CD4-positive, alpha-beta T cell treated with Interleukin-4 for 4 hours (primary cell): ENCODE data around the gene SIN3A.
"Not testable (repeated sequence)": the region's sequence is repeated elsewhere in the genome, so short reads cannot be mapped to it uniquely, and the experiment has no call there.

Experiments
- DNase-seq: peaks from one replicate; pipeline ENCODE4 v3.0.0-alpha.2; 2020

SIN3A gene

DNA sequence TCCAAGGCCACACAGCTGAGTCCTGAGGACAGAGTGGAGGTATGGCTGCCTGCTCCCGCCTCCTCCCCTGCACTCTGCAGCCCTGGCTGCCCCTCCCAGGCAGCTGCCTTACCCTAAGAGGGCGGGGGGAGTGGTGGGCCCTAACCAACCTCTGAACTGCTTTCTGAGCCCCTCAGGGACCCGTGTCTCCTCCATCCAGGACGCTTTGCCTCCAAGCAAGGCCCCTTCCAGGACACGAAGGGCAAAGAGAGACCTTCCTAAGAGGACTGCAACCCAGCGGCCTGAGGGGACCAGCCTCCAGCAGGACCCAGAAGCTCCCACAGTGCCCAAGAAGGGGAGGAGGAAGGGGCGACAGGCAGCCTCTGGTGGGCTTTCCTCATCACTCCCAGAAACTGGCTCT is 97.0 kb downstream of the SIN3A start:
- no peak for DNase-seq

DNA sequence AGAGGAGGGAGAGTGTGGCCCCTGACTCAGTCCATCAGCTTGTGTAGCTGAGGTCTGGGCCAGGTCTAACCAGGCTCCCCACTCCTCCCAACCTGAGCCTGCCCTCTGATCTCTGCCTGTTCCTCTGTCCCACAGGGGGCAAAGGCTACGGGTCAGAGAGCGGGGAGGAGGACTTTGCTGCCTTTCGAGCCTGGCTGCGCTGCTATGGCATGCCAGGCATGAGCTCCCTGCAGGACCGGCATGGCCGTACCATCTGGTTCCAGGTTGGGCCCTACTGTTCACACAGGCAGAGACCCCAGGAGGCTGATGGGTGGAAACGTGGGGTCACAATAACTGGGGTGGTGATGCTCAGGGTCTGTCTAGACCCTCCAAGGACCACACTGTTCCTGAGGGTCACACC is 97.9 kb downstream of the SIN3A start:
- no peak for DNase-seq

DNA sequence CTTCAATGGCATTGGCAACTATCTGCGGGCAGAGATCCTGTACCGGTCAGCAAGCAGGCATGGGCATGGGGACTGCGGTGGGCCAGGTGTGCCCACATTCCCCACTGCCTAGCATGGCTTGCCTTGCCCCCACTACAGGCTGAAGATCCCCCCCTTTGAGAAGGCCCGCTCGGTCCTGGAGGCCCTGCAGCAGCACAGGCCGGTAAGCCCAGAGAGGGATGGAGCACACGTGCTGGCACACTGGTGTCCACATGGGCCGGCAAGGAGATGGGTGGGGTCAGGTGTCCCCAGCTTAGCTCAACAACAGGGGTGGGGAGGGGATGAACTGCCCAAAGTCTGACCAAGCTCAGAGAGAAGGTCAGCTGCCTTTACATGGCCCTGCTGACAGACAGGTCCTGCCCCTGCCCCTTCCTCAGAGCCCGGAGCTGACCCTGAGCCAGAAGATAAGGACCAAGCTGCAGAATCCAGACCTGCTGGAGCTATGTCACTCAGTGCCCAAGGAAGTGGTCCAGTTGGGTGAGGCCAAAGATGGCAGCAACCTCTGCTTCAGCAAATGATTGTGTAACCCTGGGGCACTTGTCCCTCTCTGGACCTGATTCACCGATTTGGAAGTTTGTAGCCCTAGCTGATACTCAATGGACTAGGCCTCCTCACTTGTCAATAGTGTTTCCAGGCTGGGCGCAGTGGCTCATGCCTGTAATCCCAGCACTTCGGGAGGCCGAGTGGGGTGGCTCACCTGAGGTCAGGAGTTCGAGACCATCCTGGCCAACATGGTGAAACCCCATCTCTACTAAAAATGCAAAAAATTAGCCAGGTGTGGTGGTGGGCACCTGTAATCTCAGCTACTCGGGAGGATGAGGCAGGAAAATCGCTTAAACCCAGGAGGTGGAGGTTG is 99.1 kb downstream of the SIN3A start:
- DNase-seq: no peak

DNA sequence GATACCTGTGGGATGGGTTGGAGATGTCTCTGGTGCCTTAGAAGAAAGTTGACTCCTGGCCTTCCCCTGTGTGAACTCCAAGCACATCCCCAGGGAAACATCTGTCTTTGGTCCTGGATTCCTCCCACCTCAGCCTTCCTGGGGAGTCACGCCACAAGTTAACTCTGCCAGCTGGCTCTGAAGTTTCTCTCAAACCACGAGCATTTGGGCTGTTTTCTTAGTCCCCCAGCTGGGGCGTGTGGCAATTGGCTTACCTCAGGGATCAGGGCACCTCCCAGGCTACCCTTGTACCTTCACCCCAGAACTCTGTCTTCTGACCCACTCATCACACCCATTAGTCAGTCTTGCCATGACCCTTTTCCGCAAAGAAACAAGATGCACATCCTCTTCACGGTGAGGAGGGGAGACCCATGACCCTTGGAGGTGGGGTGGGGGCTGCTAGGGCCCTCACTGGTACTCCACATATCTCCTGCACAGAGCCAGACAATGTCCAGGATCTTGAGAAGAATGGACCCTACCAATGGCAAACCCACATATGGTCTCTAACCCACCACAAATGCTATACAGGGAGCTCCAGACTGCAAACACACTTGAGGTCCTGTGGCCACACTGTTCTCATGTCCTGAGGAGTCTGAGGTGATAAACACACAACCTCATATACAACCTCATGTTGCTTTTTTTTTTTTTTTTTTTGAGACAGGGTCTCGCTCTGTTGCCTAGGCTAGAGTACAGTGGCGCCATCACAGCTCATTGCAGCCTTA is 100.7 kb downstream of the SIN3A start:
- DNase-seq: no peak

DNA sequence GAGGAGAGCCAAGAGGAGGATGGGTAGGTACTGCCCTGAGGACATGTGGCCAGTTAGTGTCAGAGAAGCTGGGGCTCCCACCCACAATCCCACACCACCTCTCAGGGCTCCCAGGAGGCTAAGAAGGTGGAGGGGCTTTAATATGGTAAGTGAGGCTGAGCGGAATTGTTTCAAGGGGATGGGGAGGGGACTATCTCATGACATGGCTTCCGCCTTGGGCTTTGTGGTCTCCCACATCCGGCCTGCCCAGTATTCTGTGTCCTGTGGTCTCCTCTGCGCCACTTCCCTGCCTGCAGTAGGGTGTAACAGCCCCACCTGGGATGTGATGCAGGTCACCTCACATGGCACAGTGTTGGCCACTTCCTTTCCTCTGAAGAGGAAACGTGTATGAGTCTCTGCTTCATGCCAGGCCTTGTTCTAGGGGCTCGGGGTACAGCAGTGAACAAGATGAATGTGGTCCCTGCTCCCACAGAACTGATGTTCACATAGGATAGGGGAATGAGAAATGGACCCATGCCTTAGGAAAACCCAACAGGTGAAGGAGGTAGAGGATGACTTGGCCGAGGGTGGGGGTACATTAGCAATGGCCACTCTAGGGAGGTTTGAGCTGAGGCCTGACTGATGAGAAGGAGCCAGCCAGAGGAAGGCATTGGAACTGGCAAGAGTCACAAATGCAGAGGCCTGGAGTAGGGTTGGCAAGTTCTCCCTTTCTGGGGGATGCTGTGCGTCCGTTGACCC is 101.5 kb downstream of the SIN3A start:
- DNase-seq: peak; percentile 75

DNA sequence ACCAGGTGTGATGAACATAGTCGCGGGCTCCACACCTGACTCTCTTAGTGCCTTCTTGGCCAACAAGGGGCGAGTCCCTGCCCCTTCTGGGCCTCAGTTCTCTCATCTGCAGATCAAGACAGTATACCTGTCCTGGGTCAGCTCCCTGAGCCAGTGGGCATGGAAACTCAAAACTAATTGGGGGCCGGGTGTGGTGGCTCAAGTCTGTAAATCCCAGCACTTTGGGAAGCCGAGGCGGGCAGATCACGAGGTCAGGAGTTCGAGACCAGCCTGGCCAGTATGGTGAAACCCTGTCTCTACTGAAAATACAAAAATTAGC is 102.2 kb downstream of the SIN3A start:
- not testable (repeated sequence) for DNase-seq

DNA sequence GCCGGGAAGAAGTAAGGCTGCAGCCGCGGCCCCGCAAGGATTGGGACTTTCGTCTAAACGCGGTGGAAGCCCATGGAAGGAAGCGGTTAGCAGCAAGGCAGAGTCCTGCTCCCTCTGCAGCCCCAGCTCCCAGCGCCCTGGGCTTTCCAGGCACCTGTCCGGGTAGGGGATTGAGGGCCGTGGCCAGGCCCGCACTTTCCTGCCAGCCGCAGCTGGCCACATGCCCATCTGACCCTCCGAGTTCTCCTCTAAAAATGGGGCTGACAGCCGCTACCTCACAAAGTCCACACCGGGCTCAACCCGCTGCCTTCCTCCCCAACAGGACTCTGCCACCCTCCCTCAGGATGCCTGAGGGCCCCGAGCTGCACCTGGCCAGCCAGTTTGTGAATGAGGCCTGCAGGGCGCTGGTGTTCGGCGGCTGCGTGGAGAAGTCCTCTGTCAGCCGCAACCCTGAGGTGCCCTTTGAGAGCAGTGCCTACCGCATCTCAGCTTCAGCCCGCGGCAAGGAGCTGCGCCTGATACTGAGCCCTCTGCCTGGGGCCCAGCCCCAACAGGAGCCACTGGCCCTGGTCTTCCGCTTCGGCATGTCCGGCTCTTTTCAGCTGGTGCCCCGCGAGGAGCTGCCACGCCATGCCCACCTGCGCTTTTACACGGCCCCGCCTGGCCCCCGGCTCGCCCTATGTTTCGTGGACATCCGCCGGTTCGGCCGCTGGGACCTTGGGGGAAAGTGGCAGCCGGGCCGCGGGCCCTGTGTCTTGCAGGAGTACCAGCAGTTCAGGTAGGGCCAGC is 102.7 kb downstream of the SIN3A start:
- no peak for DNase-seq

DNA sequence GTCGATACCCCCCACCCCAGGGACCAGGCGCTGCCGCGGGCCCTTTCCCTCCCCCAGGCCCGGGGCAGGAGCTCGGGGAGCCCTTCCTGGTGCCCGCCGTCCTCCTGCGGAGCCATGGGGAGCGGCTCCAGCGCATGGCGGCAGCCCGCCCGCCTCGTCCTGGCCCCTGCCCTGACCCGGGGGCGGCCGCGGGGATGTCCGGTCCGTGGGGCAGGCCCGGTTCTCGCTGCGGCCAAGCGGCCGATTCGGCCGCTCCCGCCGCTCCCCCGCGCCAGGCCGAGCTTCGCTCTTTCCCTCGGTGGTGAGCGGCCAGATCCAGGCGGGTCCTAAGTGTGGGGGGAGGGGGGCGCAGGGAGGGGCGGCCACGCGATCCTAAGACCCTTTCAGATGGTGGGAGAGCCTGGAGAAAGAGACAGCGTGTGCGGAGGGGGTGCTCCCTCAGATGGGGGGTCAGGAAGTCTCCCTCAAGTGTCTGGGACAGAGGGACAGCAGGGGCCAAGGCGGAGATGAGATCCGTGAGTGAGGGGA is 103.4 kb downstream of the SIN3A start:
- no peak for DNase-seq

DNA sequence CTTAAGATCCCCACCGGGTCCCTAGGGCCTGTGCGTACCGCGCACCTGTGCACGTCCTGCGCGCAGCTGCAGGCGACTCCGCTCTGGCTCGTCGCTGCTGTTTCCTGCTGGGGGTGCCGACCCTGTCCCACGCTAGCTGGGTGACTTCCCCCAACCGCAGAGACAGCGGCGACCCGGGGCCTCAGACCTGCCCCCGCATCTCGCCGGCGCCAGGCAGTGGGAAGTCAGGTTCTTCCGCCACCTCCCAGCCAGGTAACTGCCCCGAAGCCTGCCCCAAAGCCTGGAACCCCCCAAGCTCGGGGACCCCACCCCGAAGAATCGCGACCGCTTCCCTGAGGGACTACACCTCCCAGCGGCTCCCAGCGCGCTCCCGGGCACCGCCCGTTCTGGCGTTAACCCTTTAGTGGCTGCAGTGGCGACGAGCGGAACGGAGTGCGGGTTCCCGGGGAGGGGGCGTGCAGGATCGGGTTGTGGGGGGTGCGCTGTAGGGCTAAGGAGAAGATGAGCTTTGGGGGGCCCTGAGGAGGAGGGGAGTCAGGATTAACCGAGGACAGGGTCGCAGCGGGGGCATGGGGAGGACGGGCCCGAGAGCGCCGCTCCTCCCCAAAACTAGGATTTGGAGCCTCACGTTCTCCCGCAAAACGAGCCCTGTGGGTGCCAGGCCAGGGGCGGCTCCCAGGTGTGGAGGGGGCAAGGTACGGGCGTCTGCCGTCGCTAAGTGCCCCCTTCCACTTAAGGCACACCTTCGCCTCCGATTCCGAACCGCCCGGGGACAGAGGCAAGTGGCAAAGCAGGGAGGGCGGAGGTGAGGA is 104.1 kb downstream of the SIN3A start:
- peak; percentile 38 for DNase-seq

DNA sequence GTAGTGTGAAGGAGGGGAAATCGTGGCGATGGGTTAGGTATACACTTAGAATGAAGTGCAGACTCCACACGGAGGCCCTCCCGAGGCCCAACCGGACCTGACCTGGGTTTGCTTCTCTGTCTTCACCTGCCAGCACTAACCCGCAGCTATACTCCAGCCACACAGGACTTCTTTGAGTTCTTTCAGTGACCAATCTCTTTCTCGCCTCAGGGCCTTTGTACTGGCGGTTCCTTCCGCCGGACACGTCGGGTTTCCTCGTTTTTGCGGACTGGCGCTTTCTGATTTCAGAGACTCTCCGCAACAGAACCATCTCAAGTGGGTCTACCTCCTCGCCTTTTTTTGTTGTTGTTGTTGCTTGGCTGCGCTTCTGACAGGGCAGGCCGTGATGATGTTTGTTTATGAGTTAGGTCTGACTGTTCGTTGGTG is 104.7 kb downstream of the SIN3A start, which contains the start of gene NEIL1:
Gene NEIL1, plus strand, starts transcription at position 244 of the 426 bp plus-strand sequence. CDS start 1,867 bp downstream, outside the sequence.
- DNase-seq: no peak

DNA sequence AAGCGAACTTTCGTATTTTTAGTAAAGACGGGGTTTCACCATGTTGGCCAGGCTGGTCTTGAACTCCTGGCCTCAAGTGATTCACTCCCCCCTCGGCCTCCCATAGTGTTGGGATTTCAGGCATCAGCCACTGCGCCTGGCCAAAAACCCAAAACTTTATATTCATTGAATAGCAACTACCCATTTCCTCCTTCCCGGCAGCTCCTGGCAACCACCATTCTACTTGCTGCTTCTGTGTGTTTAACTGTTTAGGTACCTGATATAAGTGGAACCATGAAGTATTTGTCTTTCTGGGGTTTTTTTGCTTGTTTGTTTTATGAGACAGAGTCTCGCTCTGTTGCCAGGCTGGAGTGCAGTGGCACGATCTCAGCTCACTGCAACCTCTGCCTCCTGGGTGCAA is 107.5 kb downstream of the SIN3A start:
- not testable (repeated sequence) for DNase-seq

DNA sequence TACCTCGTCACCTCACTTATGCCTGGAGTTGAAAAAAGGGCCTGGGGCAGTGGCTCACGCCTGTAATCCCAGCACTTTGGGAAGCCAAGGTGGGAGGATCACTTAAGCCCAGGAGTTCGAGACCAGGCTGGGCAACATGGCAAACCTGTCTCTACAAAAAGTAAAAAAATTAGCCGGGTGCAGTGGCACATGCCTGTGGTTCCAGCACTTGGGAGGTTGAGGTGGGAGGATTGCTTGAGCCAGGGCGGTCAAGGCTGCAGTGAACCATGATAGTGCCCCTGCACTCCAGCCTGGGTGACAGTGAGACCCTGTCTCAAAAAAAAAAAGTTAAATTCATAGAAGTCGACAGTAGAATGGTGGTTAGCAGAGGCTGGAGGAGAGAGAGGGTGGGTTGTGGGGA is 109.3 kb downstream of the SIN3A start:
- no peak for DNase-seq

DNA sequence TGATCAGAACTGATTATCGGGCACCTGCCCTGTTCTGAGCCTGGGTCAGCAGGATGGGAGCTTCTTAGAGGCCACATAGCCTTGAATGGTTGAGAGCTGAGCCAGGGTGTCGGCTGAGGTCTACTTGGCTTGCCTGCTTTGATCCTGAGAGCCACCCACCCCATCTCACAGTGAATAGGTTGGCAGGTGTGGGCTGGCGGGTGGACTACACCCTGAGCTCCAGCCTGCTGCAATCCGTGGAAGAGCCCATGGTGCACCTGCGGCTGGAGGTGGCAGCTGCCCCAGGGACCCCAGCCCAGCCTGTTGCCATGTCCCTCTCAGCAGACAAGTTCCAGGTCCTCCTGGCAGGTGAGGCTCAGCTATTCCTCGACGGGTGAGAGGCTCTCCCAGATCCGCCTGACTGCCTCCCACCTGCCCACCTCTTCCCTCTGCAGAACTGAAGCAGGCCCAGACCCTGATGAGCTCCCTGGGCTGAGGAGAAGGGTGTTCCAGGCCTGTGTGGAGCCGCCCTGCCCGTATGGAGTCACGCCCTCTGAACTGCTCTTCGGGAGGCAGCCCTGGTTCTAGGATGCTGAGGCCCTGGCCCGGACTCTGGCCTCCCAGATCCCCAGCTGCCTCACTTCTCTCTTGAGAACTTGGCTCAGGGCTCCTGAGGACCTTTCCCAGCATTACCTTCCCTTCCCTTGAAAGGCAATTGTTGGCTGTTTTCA is 111.8 kb downstream of the SIN3A start:
- DNase-seq: no peak

DNA sequence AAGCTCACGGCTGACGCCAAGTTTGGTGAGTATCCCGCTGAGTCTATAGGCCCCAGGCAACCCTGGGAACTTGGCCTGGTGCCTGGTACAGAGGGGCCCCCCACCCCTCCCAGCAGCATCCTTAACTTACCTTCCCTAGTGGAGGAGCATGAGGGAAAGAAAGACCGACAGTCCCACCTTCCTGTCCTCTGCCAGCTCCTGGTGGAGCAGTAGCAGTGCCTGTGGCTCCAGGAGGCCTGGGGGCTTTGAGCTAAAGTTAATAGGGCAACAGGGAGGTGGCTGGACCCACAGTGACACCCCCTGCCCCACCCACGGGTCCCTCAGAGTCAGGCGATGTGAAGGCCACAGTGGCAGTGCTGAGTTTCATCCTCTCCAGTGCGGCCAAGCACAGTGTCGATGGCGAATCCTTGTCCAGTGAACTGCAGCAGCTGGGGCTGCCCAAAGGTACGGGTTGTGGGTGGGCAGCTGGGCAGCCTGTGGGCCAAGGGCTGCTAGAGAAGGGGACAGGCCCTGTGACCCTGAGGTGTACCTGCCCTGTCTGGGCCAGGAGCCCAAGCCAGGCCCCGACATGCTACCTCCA is 112.7 kb downstream of the SIN3A start:
- DNase-seq: no peak

DNA sequence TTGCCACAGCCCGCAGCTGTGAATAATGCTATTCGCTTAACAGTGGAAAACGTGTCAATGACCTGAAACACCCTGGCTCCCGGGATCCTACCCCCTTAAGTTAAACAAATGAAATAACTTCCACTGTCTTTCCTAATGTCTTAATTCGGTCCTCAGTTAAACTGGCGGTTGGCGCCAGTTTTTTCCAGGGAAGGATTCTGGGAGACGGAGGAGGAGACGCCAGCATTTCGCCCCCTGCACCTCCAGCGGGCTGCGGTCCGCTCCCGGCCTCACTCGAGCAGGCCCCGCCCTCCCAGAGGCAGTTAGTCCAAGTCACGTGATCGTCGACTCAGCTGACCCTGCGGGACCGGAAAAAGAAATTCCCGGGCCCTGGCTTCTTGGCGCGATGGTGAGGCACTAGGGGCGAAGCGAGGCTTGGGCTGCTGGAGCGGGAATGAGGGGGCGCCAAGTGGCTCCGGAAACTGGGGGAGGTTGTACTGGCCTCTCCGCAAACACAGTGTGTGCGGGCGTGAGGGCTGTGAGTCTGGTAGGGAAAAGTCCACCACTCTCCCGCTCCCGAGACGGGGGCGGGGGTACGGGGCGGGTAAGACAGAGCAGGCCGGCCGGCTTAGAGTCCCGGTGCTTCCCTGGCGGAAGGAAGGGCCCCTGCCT is 115.7 kb downstream of the SIN3A start, which contains the start of gene COMMD4:
Gene COMMD4, plus strand, starts transcription at position 359 of the 651 bp plus-strand sequence. Its CDS starts 27 bp downstream, at position 386.
- peak; percentile 72 for DNase-seq

DNA sequence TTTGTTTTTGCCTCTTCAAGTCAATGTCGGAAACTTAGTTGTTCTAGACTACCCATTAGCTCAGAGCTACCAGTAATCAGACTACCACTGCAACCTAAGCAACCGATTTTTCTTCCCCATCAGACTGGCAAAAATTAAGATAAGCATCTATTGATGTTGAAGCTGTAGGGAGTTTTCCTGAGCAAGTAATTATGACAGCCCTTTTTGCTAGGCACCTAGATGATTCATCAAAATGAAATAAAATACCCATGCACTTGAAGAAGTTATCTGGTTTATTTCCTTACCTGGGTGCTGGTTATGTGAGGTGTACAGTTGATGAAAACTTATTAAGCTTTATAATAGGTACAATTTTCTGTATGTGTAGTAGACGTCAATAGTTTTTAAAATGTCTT is 116.2 kb downstream of the SIN3A start:
- no peak for DNase-seq

DNA sequence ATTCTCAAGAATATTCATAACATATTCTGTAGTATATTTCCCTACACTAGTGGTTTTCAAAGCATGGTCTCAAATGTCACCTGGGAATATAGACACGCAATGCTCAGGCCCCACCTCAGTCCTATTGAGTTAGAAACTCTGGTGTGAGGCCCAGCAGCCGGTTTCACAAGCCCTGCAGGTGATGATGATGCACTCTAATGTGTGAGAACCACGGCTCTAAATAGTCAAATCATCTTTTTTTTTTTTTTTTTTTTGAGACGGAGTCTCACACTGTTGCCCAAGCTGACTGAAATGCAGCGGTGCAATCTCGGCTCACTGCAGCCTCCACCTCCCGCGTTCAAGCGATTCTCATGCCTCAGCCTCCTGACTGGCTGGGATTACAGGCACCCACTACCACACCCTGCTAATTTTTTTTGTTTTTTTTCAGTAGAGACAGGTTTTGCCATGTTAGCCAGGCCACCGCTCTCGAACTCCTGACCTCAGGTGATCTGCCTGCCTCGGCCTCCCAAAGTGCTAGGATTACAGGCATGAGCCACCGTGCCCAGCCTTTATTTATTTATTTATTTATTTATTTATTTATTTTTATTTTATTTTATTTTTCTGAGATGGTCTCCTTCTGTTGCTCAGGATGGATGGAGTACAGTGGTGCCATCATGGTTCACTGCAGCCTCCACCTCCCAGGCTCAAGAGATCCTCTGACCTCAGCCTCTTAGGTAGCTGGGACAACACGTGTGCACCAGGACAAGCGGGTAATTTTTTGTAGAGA is 117.7 kb downstream of the SIN3A start:
- DNase-seq: not testable (repeated sequence)

DNA sequence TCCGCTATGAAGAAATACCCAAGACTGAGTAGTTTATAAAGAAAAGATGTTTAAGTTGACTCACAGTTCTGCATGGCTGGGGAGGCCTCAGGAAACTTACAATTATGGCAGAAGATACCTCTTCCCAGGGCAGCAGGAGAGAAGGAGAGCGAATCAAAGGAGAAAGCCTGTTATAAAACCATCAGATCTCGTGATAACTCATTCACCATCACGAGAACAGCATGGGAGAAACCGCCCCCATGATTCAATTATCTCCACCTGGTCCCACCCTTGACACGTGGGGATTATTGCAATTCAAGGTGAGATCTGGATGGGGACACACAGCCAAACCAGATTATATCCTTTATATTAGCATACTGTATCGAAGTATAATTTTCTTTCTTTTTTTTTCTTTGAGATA is 119.4 kb downstream of the SIN3A start:
- not testable (repeated sequence) for DNase-seq

DNA sequence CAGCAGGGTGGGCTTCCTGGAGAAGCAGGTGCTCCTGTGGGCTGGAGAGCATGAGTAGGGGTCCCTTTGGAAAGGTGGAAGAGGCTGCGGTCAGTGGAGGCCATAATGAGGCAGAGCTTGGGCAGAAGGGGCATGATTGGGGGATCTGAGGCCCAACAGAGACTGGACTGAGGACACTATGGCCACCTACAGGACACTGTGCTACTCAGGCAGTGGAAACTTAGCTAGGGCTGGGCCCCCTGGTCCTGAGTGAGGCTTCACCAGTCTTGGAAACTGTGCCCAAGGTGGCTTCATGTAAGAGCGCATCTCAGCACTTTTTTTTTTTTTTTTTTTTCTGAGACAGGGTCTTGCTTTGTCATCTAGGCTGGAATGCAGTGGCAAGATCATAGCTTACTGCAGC is 121.9 kb downstream of the SIN3A start:
- DNase-seq: no peak
